Caco-2 (cell line): ENCODE results near the gene FOXP1. TPM values are rescaled to one million over a fixed set of nuclear protein-coding genes. Genes with fewer than 3 reads are reported as not detected.

Source experiments
- BruUV-seq: library from RNA; stranded (reverse); fragments of 400-500 nt; replicated peaks from 2 replicates; lab custom pipeline; 2021; lab: Mats Ljungman, UMichigan
- CTCF ChIA-PET: fragments of 300-600 bp; sonication (Branson Sonifier 250); formaldehyde crosslinking; loops from one replicate; lab custom pipeline; 2022; ENCODE audit warnings: antibody characterized with exemption; lab: Charles Lee
- POLR2A ChIA-PET: fragments of 300-600 bp; sonication (Branson Sonifier 250); formaldehyde crosslinking; loops from one replicate; lab custom pipeline; 2022; ENCODE audit warnings: antibody characterized with exemption; lab: Charles Lee
- DNase-seq, 2 experiments: peaks; one replicate each; pipeline versions ENCODE4 v3.0.0 to v3.0.0-alpha.2; 2020 to 2022
- H3K27me3 ChIP-seq: replicated peaks from 2 replicates; pipeline ENCODE4 v1.6.0; 2011; ENCODE audit warnings: low read length; ENCODE audit not compliant: control insufficient read depth, insufficient read depth
- H3K36me3 ChIP-seq: 2 replicates; pipeline ENCODE4 v1.5.1; 2011; ENCODE audit warnings: low read length; ENCODE audit not compliant: control insufficient read depth, insufficient read depth
- H3K4me1 ChIP-seq: fragments of 250-450 bp; sonication (Bioruptor Pico); 2 replicates; pipeline ENCODE4 v1.5.1; 2020; ENCODE audit warnings: mild to moderate bottlenecking
- H3K4me3 ChIP-seq: 2 replicates; pipeline ENCODE4 v1.5.1; 2011; ENCODE audit warnings: low read depth, mild to moderate bottlenecking, control low read depth, low read length
- H3K9me3 ChIP-seq: fragments of 250-450 bp; sonication (Bioruptor Pico); 2 replicates; pipeline ENCODE4 v1.5.1; 2020; ENCODE audit warnings: mild to moderate bottlenecking, moderate library complexity
- H3K27ac Mint-ChIP-seq: one replicate; pipeline ENCODE4 v1.8.0; 2022; ENCODE audit warnings: mixed read lengths; ENCODE audit not compliant: unreplicated experiment
- H3K27me3 Mint-ChIP-seq: one replicate; pipeline ENCODE4 v1.8.0; 2022; ENCODE audit warnings: mixed read lengths; ENCODE audit not compliant: insufficient read depth, unreplicated experiment
- H3K36me3 Mint-ChIP-seq: one replicate; pipeline ENCODE4 v1.8.0; 2022; ENCODE audit warnings: mild to moderate bottlenecking, mixed read lengths; ENCODE audit not compliant: insufficient read depth, unreplicated experiment
- H3K4me1 Mint-ChIP-seq: one replicate; pipeline ENCODE4 v1.8.0; 2022; ENCODE audit warnings: low read depth, mixed read lengths; ENCODE audit not compliant: unreplicated experiment
- H3K4me3 Mint-ChIP-seq: one replicate; pipeline ENCODE4 v1.8.0; 2022; ENCODE audit warnings: mild to moderate bottlenecking, moderate library complexity, mixed read lengths; ENCODE audit not compliant: unreplicated experiment
- H3K9me3 Mint-ChIP-seq: one replicate; pipeline ENCODE4 v1.8.0; 2022; ENCODE audit warnings: mixed read lengths; ENCODE audit not compliant: unreplicated experiment
- CTCF ChIP-seq, 2 experiments: fragments of 200-600 bp in 1 of 2; IDR thresholded peaks; 1 replicate in 1 of 2; 2 replicates in 1 of 2; pipeline versions ENCODE4 v1.5.1 to v1.8.0; 2011 to 2022; ENCODE audit warnings: antibody characterized with exemption in 1 of 2, control low read depth in 1 of 2, inconsistent platforms in 1 of 2, low read depth in 1 of 2, low read length in 1 of 2, mild to moderate bottlenecking in 1 of 2, moderate library complexity in 1 of 2; ENCODE audit not compliant: insufficient read depth in 1 of 2, severe bottlenecking in 1 of 2, unreplicated experiment in 1 of 2
- intact Hi-C: fragments of 100-400 bp; cut with micrococcal nuclease; formaldehyde crosslinking; loops from one replicate; pipeline ENCODE4 v1.10.0; 2022; ENCODE audit not compliant: unreplicated experiment
- total RNA-seq: library from RNA; stranded (reverse); gene quantifications from 2 replicates; pipeline ENCODE4 v1.2.3, GENCODE V29; 2022

The FOXP1 gene
- total RNA-seq, 1 experiment from 2014 or later = 131 TPM

GRCh38 chr3:71075494-71075893 lies 508.0 kb downstream of the FOXP1 start:
- Mint-ChIP-seq H3K4me1 (peaks cover 37% of the 10 kb centered on the region), H3K27ac (no peak overlapping the region), H3K27me3 (no peaks in the 10 kb centered on the region), H3K9me3 (no peaks in the 10 kb centered on the region), H3K4me3 (no peak overlapping the region), H3K36me3 (peaks cover 15% of the 10 kb centered on the region)
- intact Hi-C loops = no loop called here
- BruUV-seq = no TSS peak
- no peaks in the 10 kb centered on the region for H3K36me3 ChIP-seq
- H3K4me1 ChIP-seq = peaks cover 34% of the 10 kb centered on the region
- H3K27me3 ChIP-seq = no peaks in the 10 kb centered on the region
- no peaks in the 10 kb centered on the region for H3K9me3 ChIP-seq
- ChIA-PET CTCF (no interaction called here), POLR2A (no interaction called here)
- H3K4me3 ChIP-seq = no peak overlapping the region
- DNase-seq = no peak
- no peak for TF ChIP-seq CTCF (IDR thresholded peaks at IDR 0.05; ENCODE audit: insufficient read depth in 1 of 2, low read depth in 1 of 2, low read length in 1 of 2, severe bottlenecking in 1 of 2, unreplicated experiment in 1 of 2)

- Mint-ChIP-seq H3K4me1 (peaks cover 37% of the 10 kb centered on the region), H3K36me3 (peaks cover 15% of the 10 kb centered on the region), H3K27ac (no peak overlapping the region), H3K4me3 (no peak overlapping the region), H3K27me3 (no peaks in the 10 kb centered on the region), H3K9me3 (no peaks in the 10 kb centered on the region)
- TF ChIP-seq CTCF (IDR thresholded peaks at IDR 0.05; ENCODE audit: insufficient read depth in 1 of 2, low read depth in 1 of 2, low read length in 1 of 2, severe bottlenecking in 1 of 2, unreplicated experiment in 1 of 2) = no peak
- H3K4me1 ChIP-seq = peaks cover 44% of the 10 kb centered on the region
- intact Hi-C loops = no loop called here
- H3K27me3 ChIP-seq = no peaks in the 10 kb centered on the region
- BruUV-seq = no TSS peak
- no peaks in the 10 kb centered on the region for H3K36me3 ChIP-seq
- no peak overlapping the region for H3K4me3 ChIP-seq
- POLR2A ChIA-PET = no interaction called here
- CTCF ChIA-PET = no interaction called here
- no peak for DNase-seq
- no peaks in the 10 kb centered on the region for H3K9me3 ChIP-seq
Measured at GRCh38 chr3:71074423-71074822, 509.1 kb downstream of the FOXP1 start.

- BruUV-seq = no TSS peak
- peaks cover 44% of the 10 kb centered on the region for H3K4me1 ChIP-seq
- Mint-ChIP-seq H3K4me3 (no peak overlapping the region), H3K27ac (no peak overlapping the region), H3K36me3 (peaks cover 15% of the 10 kb centered on the region), H3K9me3 (no peaks in the 10 kb centered on the region), H3K4me1 (peaks cover 35% of the 10 kb centered on the region), H3K27me3 (no peaks in the 10 kb centered on the region)
- DNase-seq = no peak
- CTCF ChIA-PET = no interaction called here
- H3K27me3 ChIP-seq = no peaks in the 10 kb centered on the region
- TF ChIP-seq CTCF (IDR thresholded peaks at IDR 0.05; ENCODE audit: insufficient read depth in 1 of 2, low read depth in 1 of 2, low read length in 1 of 2, severe bottlenecking in 1 of 2, unreplicated experiment in 1 of 2) = no peak
- POLR2A ChIA-PET = no interaction called here
- H3K9me3 ChIP-seq = no peaks in the 10 kb centered on the region
- intact Hi-C loops = no loop called here
- H3K4me3 ChIP-seq = no peak overlapping the region
- 0 out of 2 replicates have a peak, but pooled peaks cover 2% of the 10 kb centered on the region for H3K36me3 ChIP-seq
Measured at GRCh38 chr3:71072986-71073385, 510.5 kb downstream of the FOXP1 start.
